ENCODE data around the gene AP2B1. TPM values are rescaled to one million over a fixed set of nuclear protein-coding genes. Genes with fewer than 3 reads are reported as not detected.

AP2B1 gene
- total RNA-seq, 2 donors from 2014 or later, result 44.5 to 68.3 TPM

DNA sequence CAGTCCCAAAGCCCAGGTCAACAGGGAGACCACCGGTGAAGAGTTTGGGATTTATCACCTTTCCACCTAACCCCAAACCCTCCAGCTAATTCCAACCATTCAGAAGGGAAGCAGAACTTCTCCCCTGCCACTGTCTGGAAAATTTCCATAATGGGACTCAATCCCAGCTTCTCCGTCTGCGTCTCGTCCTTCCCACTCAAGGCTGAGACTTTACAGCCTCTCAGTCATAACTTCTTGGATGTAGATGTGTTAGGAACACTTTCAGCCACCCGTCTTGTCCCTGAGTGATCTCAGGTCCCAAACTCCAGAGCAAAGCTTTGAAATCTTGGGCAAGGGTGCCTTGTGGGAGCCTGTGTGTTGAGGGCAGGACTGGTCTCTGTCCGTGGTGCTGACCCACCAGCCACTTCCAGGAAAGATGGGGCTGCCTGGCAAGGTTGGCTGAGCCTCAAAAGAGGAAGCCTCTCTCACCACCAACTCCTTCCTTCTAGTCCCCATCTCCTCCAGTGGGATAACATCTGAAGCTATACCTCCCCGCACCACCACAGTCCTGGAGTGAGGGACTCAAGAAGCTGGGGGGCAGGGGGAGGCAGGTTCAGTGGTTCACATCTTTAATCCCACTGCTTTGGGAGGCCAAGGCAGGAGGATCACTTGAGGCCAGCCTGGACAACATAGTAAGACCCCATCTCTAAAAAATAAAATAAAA is 156.7 kb downstream of the AP2B1 start:
- ATAC-seq (ENCODE audit: insufficient number of reproducible peaks, low FRiP score, low read depth) (no peak), DNase-seq (ENCODE audit: low spot score) (no peak)
- no peak overlapping the region for H3K27ac ChIP-seq
- no peak overlapping the region for H3K4me3 ChIP-seq
- H3K36me3 ChIP-seq, result no peaks in the 10 kb centered on the region
- peaks cover 0 to 15% of the 10 kb centered on the region in 2 donors for H3K4me1 ChIP-seq (ENCODE audit: control insufficient read depth in 1 of 2, low read depth in 2 of 2)
- no peaks in the 10 kb centered on the region for H3K27me3 ChIP-seq (replicated peaks; ENCODE audit: insufficient read depth)
- H3K9me3 ChIP-seq, result no peaks in the 10 kb centered on the region
- TF ChIP-seq, protein P1, sequence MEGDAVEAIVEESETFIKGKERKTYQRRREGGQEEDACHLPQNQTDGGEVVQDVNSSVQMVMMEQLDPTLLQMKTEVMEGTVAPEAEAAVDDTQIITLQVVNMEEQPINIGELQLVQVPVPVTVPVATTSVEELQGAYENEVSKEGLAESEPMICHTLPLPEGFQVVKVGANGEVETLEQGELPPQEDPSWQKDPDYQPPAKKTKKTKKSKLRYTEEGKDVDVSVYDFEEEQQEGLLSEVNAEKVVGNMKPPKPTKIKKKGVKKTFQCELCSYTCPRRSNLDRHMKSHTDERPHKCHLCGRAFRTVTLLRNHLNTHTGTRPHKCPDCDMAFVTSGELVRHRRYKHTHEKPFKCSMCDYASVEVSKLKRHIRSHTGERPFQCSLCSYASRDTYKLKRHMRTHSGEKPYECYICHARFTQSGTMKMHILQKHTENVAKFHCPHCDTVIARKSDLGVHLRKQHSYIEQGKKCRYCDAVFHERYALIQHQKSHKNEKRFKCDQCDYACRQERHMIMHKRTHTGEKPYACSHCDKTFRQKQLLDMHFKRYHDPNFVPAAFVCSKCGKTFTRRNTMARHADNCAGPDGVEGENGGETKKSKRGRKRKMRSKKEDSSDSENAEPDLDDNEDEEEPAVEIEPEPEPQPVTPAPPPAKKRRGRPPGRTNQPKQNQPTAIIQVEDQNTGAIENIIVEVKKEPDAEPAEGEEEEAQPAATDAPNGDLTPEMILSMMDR (IDR thresholded peaks at IDR 0.05), result no peak

DNA sequence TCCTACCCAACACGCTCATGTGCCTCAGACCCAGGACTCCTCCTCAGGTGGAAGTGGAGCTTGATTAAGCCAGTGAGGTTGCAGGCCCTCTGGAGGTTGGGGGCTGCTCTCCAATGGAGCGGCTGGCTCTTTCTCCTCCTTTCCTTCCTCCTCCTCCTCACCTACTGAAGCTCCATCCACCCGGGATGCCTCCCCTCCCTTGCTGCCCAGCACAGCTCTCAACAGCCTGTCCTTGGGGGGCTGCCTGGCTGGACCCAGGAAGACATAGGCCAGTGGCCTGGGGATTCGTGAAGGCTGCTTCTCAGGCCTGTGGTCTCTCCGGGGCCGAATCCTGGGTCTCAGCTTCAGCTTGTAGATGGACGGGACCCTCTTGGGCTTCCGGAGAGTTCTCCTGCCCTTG is 157.7 kb downstream of the AP2B1 start:
- TF ChIP-seq, protein P1 (IDR thresholded peaks at IDR 0.05), result no peak
- H3K27me3 ChIP-seq (replicated peaks; ENCODE audit: insufficient read depth), result peaks cover 6% of the 10 kb centered on the region
- no peaks in the 10 kb centered on the region for H3K9me3 ChIP-seq
- H3K4me3 ChIP-seq, result no peak overlapping the region
- H3K27ac ChIP-seq, result no peak overlapping the region
- H3K36me3 ChIP-seq, result no peaks in the 10 kb centered on the region
- peaks cover 0 to 19% of the 10 kb centered on the region in 2 donors for H3K4me1 ChIP-seq (ENCODE audit: control insufficient read depth in 1 of 2, low read depth in 2 of 2)
- ATAC-seq (ENCODE audit: insufficient number of reproducible peaks, low FRiP score, low read depth) (no peak), DNase-seq (ENCODE audit: low spot score) (no peak)

- Histone ChIP-seq H3K4me1 (ENCODE audit: control insufficient read depth in 1 of 2, low read depth in 2 of 2) (peaks cover 0 to 23% of the 10 kb centered on the region in 2 donors), H3K27ac (no peak overlapping the region), H3K9me3 (no peaks in the 10 kb centered on the region), H3K36me3 (no peaks in the 10 kb centered on the region), H3K27me3 (replicated peaks; ENCODE audit: insufficient read depth) (peaks cover 6% of the 10 kb centered on the region), H3K4me3 (no peak overlapping the region)
- ATAC-seq (ENCODE audit: insufficient number of reproducible peaks, low FRiP score, low read depth), result no peak
- TF ChIP-seq, protein P1 (IDR thresholded peaks at IDR 0.05), result no peak
- no peak for DNase-seq (ENCODE audit: low spot score)
These were observed 158.1 kb downstream of the AP2B1 start for GRCh38 chr17:35745246-35745645.

DNA sequence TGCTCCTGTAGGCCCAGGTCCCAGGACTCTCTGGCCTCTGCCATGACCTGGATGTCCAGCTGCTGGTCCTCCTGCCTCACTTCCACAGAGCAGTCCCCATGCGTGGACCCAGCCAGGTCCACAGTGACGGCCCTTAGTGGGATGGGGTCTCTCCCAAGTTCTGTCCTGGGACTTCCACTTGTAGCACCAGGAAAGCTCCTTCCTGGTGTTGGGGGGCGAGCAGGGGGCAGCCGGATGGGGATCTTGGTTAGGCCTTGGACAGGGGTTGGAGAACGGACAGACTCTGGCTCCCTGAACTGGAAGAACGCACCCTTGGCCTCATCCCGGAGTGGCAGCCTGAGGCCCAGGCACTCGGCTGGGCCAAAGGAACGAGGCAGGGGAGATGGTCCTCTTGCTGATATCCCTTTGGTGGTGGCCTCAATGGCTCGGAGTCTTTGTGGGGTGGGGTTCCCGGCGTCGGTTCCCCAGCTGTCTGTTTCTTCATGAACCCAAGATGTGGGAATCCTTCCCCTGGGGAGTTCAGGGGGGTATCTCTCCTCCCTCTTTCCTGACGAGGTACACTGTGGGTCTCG is 158.7 kb downstream of the AP2B1 start:
- H3K27me3 ChIP-seq (replicated peaks; ENCODE audit: insufficient read depth), result peaks cover 6% of the 10 kb centered on the region
- TF ChIP-seq, protein P1 (IDR thresholded peaks at IDR 0.05), result no peak
- DNase-seq (ENCODE audit: low spot score), result no peak
- H3K4me3 ChIP-seq, result no peak overlapping the region
- no peak overlapping the region for H3K27ac ChIP-seq
- H3K9me3 ChIP-seq, result no peaks in the 10 kb centered on the region
- ATAC-seq (ENCODE audit: insufficient number of reproducible peaks, low FRiP score, low read depth), result no peak
- no peaks in the 10 kb centered on the region for H3K36me3 ChIP-seq
- peaks cover 0 to 22% of the 10 kb centered on the region in 2 donors for H3K4me1 ChIP-seq (ENCODE audit: control insufficient read depth in 1 of 2, low read depth in 2 of 2)

- Histone ChIP-seq H3K27ac (no peak overlapping the region), H3K4me1 (ENCODE audit: control insufficient read depth in 1 of 2, low read depth in 2 of 2) (peaks cover 0 to 15% of the 10 kb centered on the region in 2 donors), H3K36me3 (no peaks in the 10 kb centered on the region), H3K9me3 (no peaks in the 10 kb centered on the region), H3K4me3 (no peak overlapping the region), H3K27me3 (replicated peaks; ENCODE audit: insufficient read depth) (peaks cover 6% of the 10 kb centered on the region)
- DNase-seq (ENCODE audit: low spot score), result peak; percentile 43
- TF ChIP-seq, protein P1 (IDR thresholded peaks at IDR 0.05), result peak; percentile 96
- ATAC-seq (ENCODE audit: insufficient number of reproducible peaks, low FRiP score, low read depth), result peak; percentile 72
These were observed 160.5 kb downstream of the AP2B1 start for GRCh38 chr17:35747540-35748017.

Measured in thoracic aorta (tissue), 2 donors.